ENCODE data around the gene APCDD1L.

DNA sequence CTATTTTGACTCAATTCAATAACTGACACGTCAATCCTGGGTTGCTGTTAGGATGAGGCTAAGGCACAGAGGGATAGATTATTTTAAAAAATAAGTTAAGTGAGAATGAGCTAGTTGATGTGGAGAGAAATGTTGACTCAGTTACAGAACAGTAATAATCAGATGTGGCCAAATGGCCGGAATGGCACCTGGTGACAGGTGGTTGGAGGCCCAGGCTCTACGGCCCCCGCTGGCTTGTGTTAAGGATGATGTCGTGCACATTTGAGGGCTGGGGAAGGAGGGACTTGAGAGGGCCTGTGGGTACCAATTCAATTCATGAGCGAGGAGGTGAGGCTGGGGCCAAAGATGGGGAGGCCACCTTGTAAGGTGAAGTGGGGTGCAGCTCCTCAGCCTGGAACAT is 31.7 kb downstream of the APCDD1L start:
- no peak for TF ChIP-seq CTCF (IDR thresholded peaks at IDR 0.05; ENCODE audit: insufficient read depth, low read depth, low read length)
- no peak for TF ChIP-seq EZH2 (IDR thresholded peaks at IDR 0.05; ENCODE audit: insufficient read depth, low read length)
